GM12801 (cell line): ENCODE measurements around the gene PSMC3IP.

Source experiments
- TF ChIP-seq, protein P1 (sequence below): IDR thresholded peaks from one replicate; pipeline ENCODE4 v1.5.1; 2011; ENCODE audit warnings: control low read depth; ENCODE audit not compliant: insufficient read length; ENCODE audit errors: extremely low read depth

Gene PSMC3IP

DNA sequence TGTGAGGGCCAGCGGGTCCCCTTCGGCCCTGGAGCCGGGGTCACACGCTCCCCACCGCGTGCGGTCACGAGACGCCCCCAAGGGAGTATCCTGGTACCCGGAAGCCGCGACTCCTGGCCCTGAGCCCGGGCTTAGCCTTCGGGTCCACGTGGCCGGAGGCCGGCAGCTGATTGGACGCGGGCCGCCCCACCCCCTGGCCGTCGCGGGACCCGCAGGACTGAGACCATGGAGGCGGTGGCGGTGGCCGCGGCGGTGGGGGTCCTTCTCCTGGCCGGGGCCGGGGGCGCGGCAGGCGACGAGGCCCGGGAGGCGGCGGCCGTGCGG, 41.5 kb downstream of the PSMC3IP start, which contains the start of gene NAGLU:
Gene NAGLU, plus strand, starts transcription at position 194 of the 324 bp plus-strand sequence. Its CDS starts 32 bp downstream, at position 226.
- TF ChIP-seq, protein P1, sequence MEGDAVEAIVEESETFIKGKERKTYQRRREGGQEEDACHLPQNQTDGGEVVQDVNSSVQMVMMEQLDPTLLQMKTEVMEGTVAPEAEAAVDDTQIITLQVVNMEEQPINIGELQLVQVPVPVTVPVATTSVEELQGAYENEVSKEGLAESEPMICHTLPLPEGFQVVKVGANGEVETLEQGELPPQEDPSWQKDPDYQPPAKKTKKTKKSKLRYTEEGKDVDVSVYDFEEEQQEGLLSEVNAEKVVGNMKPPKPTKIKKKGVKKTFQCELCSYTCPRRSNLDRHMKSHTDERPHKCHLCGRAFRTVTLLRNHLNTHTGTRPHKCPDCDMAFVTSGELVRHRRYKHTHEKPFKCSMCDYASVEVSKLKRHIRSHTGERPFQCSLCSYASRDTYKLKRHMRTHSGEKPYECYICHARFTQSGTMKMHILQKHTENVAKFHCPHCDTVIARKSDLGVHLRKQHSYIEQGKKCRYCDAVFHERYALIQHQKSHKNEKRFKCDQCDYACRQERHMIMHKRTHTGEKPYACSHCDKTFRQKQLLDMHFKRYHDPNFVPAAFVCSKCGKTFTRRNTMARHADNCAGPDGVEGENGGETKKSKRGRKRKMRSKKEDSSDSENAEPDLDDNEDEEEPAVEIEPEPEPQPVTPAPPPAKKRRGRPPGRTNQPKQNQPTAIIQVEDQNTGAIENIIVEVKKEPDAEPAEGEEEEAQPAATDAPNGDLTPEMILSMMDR: no peak

DNA sequence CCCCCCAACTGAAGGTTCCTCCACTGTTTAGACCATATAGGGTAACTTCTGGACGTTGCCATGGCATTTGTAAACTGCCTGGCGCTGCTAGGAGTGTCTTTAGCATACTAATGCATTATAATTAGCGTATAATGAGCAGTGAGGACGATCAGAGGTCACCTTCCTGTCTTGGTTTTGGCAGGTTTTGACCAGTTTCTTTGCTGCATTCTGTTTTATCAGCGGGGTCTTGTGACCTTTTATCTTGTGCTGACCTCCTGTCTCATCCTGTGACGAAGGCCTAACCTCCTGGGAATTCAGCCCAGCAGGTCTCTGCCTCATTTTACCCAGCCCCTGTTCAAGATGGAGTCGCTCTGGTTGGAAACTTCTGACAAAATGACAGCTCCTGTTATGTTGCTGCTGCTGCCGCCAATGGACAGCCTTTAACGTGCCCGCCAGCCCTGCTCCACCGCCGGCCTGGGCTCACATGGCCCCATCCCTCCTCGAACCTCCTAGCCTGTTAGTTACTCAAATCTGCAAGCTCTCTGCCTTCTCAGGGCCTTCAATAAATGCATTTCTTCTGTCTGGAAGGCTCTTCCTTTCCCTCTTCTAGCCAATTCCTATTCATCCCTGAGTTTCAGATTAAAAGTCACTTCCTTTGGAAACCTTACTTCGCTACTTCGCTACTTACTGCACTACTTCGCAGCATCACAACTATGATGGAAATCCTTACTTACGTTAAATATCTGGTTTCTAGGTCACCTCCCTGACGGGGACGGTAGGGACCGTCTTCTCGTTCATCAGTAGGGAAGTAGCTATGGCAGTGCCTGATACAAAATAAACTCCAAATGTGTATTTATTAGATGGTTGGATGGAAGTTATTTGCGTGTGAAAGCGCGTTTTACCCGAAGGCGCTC, 42.1 kb downstream of the PSMC3IP start:
- TF ChIP-seq, protein P1: no peak

DNA sequence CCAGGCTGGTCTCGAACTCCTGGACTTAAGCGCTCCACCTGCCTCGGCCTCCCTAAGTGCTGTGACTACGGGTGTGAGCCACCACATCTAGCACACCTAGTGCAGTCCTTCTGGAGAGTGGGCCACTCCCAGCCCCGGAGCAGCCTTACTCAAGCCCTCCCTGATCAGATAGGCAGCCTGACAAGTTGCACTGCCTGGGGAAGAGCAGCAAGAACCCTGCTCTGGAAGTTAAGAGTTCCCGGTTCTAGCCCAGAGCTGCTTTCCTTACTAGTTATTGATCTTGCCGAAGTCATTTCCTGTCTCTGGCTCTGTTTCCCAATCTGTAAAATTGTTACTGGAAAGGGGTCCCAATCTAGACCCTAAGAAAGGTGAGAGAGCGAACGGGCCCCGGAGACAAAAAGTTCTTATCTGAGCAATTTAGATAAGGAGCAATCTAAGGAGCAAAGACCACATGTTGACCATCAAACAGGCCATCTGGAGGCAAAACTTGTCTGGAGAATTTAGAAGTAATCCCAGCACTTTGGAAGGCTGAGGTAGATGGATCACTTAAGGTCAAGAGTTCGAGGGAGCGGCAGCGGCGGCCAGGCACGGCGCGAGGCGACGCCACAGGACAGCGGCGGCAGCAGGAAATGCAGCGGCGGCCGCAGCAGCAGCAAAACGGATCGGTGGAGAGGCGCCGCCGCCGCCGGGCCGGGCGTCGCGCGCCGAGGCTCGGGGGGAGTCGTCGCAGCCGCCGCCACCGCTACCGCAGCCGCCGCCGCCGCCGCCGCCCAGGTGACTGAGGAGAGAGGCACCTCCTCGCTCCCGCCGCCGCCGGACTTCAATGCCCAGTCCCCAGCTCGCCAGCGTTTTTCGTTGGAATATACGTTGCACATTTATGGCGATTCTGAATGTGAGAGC, 45.8 kb downstream of the PSMC3IP start:
- TF ChIP-seq, protein P1: no peak

DNA sequence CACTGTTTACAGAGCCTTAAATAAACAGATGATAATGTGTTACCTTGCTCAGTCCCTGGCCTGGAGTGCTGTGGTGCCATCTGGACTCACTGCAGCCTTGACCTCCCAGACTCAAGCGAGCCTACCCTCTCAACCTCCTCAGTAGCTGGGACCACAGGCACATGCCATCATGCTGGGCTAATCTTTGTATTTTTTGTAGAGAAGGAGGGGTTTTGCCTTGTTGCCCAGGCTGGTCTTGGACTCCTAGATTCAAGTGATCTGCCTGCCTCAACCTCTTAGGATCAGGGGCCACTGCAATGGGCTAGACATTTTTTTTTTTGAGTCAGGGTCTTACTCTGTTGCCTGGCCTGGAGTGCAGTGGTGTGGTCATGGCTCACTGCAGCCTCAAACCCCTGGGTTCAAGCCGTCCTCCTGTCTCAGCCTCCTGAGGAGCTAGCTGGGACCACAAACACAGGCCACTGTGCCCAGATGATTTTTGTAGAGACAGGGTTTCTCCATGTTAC, 46.5 kb downstream of the PSMC3IP start:
- TF ChIP-seq, protein P1: no peak

- TF ChIP-seq, protein P1: no peak
Measured at GRCh38 chr17:42529061-42529460, 48.5 kb downstream of the PSMC3IP start.

DNA sequence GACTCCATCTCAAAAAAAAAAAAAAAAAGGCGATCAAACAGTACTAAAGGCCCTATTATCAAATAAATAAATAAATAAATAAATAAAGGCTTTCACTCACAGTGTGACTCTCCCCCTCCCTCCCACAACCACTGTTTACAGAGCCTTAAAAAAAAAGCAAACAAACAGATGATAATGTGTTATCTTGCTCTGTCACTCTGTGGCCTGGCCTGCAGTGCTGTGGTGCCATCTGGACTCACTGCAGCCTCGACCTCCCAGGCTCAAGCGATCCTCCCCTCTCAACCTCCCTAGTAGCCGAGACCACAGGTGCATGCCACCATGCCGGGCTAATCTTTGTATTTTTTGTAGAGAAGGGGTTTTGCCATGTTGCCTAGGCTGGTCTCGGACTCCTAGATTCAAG, 49.6 kb downstream of the PSMC3IP start:
- TF ChIP-seq, protein P1: no peak

DNA sequence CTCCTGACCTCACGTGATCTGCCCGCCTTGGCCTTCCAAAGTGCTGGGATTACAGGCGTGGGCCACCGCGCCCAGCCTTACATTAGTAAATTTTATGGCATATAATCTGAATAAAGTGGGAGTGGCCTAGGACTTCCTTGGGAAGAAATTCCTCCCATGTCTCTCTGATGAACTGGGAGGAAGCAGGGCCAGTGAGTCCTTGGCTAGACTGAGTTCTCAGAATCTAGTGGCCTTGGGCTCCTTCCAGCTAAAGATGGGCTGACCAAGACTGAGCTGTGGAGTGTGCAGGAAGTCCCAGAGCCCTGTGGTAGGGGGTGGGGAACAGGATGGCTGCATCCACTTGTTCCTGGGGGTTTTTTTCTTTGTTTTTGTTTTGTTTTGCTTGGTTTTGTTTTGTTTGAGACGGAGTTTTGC, 51.5 kb downstream of the PSMC3IP start:
- TF ChIP-seq, protein P1: no peak
